NCI-H748 treated with DMSO at 0.1 percent for 48 hours (cell line): ENCODE results near the gene ZSCAN22.
A peak's percentile ranks its signal among the peaks of the same experiment; 100 is the strongest.
"Not testable (repeated sequence)": the region's sequence is repeated elsewhere in the genome, so short reads cannot be mapped to it uniquely, and the experiment has no call there.

Experiments
- DNase-seq: peaks from one replicate; lab custom pipeline; 2025; lab: John Stamatoyannopoulos, UW

Gene ZSCAN22

DNA sequence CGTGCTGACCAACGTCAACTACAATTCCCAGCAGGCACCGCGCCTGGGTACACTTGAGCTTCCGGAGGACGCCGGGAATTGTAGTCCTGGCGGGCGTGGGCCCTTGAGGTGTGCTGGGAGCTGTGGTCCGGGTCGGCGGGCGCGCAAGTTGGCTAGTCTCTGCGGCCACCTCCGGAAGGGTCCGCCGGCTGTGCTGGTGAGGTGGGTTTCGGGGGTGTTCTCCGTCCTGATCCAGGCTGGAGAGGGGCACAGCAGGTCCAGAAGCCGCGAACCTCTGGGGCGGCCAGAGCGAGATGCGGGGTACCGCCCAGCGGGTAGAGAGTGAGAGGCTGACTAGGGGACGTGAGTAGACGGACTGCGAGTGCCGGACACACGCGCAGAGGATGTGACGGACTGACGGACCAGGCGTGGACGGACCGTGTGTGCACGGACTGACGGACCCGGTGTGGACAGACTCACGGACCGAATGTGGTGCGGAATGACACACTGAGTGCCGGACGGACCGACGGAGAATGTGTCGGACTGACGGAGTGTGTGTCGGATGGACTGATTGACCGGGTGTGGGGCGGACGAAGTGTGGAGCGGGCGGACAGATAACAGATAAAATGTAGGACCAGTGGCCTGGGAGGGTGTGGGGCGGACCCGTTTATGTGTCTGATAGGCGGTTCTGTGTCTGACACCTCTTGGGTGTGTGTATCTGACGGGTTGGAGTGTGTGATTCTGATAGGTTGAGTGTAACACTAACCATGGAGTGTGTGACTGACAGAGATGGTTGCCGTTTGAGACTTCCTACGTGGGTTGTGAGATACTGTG is at the start of gene ZSCAN22:
Gene ZSCAN22, plus strand, starts transcription at position 81 of the 813 bp plus-strand sequence. CDS start 7,809 bp downstream, outside the sequence.
- peak; percentile 93 for DNase-seq

DNA sequence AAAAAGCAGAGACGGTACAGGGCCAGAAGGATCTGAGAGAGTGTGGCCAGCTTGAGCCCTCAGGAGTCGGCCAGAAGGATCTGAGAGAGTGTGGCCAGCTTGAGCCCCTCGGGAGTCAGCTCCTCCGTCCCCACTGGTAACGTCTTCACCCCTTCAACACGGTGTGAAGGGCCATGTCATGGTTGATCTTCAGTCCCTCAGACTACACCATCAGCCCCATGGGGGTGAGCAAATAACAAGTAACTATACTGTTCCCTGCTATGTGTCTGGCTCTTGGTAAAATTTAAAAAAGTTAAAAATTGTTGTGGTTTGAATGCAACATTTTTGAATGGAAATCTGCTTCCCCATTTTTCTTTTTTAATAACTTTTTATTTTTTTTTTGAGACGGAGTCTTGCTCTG is 49.6 kb upstream of the ZSCAN22 start:
- no peak for DNase-seq

DNA sequence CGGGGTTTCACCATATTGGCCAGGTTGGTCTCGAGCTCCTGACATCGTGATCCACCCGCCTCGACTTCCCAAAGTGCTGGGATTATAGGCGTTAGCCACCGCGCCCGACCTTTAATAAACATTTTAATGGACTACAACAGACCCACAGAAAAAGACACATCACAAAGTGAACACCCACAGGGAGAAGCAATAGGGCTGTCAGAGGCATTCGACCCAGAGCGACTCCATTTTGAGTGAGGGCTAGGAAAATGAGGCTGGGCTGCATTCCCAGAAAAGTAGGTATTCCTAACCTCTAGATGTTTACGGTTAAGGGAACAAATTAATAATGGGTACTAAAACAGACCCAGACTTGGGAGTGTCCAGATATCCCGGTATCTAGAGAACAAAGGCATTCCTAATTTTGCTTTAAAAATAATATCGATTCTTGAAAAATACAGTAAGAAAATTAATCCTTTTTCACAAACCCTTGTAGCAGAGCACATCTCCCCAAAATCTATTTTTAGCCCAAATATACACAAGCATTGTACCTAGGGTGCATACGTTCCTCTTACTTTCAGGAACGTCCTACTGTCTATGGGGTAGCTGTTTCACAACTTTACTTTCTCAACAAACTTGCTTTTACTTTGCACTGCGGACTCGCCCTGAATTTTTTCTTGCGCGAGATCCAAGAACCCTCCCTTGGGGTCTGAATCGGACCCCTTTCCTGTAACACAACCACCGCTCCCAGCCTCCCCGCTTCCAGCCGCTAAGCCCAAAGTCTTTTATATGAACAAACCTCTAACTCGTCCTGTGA is 48.9 kb upstream of the ZSCAN22 start:
- DNase-seq = peak; percentile 54

DNA sequence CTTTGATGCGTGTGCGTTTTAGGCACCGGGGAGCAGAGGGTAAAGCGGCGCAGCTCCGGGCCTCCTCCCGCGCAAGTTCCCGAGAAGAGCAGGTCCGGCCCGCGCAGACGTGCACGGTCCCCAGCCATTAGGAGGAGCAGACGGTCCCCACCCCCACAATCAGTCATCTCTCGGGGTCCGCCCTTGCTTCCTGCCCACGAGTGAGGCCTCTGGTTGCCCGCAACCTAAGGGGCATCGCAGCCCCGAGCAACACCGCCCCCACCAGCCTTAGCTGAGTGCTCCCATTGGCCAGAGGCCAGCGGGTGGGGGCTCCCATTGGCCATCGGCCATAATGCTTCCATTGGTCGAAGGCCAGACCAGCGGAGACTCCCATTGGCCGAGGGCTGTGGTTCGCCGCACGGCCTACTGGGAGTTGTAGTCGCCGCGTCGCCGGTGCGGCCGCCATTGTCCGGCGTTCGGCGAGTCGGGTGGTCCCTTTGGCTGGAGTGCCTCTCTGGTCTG is 48.2 kb upstream of the ZSCAN22 start, which contains the start of gene ZNF8:
Gene ZNF8, plus strand, starts transcription at position 415 of the 501 bp plus-strand sequence. CDS start 127 bp downstream, outside the sequence.
- peak; percentile 96 for DNase-seq

DNA sequence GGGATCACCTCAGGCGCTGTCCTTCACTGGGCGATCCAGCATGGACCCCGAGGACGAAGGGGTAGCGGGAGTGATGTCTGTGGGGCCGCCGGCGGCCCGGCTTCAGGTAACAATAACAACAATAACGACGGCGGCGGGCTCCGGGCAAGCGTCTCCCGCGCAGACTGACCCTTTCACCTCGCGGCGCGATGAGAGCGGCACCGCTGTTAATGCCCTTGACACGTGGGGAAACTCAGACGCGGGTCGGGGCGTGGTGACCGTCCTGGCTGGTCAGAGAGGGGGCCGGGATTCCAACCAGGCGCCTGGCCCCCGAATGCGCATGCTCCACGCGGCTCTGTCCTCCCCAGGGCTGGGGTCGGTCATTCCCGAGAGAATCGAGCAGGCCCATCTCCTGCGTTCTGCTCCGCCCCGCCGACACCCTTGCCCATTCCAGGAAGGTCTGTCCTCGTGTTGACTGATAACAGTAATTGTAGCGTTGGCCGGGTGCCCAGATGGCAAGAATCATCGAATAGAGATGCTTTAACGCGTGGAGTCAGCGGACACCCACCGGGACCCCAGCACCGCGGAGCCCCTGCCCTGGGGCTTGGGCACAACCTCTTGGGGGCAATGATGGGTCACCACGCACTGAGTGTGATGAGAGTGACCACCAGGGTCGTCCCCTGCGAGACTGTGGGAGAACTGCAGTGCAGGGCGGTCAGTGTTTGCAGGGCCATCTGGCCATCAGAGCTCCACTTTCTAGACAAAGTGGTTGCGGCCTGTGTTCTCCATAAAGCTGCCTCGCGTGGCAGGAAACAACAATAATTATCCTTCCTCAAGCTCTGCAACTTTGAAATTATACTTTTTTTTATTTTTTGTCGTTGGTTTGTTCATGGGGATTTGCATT is 47.5 kb upstream of the ZSCAN22 start:
- peak; percentile 57 for DNase-seq

DNA sequence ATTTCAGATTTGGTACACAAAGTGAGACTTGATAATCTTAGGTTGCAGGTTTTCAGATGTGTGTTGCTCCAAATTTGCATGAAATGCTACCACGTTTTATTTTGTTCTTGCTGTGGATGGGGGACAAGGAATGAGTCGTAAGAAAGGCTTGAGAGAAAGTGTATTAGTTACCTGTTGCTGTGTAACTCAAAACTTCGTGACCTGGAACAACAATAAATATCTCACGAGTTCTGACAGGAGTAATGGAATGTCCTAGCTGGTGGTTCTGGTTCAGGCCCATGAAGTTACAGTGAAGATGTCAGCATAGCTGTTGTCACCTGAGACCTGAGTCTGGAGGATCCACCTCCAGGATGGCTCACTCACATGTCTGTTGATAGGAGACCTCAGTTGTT is 46.9 kb upstream of the ZSCAN22 start:
- no peak for DNase-seq

DNA sequence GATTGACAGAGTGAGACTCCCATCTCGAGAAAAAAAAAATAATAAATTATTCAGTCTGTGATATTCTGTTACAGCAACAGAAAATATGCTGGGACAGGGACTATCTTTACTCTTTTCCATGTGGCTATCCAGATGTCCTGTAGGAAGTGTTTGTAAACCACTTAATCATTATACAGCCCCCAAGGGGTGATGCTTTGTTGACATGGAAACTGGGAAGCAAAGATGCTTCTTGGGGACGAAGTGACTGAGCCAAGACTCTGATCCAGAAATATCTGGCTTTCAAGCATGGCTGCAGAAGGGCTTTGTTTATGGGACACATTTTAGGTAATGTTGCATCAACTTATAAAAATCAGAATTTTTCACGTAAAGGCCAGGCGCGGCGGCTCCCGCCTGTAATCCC is 42.6 kb upstream of the ZSCAN22 start:
- DNase-seq = no peak

DNA sequence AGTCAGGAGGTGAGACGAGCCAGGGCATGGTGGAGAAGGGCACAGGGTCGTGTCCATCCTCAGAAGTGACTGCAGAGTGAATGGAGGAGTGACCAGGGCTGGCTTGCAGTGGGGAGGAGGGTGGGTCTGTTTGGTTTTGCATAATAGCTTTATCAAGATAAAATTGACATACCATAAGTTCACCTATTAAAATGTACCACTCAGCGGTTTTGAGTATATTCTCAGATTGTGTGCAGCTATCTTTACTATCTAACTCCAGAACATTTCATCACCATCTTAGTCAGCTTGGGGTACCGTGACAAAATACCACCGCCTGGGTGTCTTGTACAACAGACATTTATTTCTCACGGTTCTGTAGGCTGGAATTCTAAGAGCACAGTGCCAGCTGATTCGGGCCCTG is 34.9 kb upstream of the ZSCAN22 start:
- DNase-seq = no peak

DNA sequence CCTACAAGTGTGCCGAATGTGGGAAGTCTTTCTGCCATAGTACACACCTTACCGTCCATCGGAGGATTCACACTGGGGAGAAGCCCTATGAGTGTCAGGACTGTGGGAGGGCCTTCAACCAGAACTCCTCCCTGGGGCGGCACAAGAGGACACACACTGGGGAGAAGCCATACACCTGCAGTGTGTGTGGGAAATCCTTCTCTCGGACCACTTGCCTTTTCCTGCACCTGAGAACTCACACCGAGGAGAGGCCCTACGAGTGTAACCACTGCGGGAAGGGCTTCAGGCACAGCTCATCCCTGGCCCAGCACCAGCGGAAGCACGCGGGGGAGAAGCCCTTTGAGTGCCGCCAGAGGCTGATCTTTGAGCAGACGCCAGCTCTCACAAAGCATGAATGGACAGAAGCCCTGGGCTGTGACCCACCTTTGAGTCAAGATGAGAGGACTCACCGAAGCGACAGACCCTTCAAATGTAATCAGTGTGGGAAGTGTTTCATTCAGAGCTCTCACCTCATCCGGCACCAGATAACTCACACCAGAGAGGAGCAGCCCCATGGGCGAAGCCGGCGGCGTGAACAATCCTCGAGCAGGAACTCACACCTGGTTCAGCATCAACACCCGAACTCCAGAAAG is 31.9 kb upstream of the ZSCAN22 start:
- DNase-seq = no peak

DNA sequence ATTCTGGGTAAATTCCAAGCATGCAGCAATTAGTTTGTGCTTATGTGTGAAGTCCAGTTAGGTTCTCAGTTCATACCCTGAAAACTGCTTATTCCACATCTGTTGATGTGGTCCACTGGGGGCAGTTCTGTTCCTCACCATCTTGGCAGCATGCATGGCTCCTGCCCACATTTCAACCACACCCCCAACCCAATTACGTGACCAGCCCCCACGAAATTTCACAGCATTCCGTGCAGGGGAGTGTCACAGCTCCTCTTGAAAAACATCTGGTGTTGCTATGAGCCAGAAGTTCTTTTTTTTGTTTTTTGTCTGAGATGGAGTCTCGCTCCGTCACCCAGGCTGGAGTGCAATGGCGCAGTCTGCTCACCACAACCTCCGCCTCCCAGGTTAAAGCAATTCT is 30.7 kb upstream of the ZSCAN22 start:
- no peak for DNase-seq

DNA sequence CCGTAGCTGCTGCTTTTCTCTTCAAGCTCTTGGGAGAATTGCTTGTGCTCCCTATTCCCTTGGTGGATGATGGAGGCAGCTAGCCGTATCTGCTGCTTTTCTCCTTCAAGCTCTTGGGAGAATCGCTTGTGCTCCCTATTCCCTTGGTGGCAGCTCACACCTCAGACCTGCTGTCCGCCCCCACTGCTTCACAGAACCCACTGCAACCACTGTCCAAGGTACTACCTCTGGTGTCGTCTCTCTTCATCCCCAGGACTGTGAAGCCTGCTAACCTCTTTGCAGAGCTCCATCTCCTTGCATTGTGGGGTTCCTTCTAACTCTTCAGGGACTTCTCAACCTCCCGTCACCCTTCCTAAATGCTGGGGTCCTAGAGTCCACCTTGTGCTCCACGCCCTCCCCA is 26.2 kb upstream of the ZSCAN22 start:
- DNase-seq = no peak

DNA sequence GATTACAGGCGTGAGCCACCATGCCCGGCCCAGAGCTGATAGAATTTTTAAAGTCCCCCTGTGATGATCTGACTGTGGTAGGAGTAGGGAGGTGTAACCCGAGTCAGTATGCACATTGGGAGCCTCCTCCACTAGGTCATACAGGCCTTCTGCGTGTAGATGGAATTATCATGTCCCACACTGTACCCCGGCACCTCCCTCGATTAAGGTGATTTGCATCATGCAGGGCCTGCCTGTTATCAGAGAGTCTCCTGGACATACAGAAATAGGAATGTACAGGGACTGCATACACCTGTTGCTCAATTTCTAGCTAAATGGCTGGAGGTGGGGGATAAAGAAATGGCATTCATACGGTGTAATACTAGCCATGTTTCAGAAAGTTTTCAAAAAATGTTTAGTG is 22.5 kb upstream of the ZSCAN22 start:
- DNase-seq = no peak

DNA sequence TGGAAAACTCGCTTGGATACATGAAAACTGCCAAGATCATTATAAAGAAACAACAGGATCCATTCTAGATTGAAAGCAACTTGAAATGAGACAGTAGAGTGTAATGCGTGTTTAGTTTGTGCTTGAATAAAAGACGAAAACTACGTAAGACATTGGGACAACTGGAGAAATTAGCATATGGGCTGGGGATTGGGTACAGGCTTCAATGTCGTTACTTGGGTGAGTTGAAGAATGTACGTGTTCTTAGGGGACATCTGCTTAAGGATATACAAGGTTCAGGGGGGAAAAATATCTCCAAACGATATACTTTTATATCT is 22.1 kb upstream of the ZSCAN22 start:
- DNase-seq = no peak

DNA sequence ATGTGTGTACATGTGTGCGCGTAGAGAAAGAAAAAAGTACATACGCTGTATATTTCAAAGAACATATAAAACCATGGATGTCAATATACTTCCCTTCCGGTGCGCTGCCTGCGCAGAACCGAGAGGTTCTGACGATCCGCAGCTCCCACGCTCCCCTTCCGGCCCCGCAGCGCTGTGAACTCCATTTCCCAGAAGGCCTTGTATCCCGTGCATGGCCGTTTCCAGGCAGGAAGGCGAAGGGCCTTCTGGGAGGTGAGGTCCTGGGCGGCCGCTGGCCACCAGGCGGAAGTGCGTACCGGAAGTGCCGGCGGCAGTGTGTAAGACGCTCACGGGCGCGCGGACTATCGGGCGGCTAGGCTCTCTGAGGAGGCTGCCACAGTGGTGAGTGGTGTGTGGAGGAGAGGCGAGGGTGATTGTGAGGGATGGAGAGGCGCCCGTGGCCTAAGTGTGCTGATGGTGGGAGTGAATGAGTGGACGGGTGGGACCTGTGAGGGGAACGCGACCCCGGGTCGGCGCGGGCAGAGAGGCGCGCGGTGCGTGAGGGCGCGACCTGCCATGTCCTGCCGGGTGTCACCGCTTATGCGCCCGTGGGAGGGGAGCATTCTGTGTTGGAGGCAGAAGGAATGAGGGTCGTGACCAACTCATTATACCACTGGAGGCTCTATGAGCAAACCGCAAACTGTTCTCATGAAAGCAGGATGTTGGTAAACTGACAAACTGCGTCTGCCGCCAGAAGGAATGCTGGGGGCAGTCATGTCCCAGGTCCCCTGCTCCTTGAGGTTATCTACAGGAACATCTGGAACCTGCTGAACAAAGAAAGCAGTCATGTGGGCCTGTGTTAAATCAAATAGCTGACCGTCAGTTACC is 21.5 kb upstream of the ZSCAN22 start, which contains the start of gene ERVK3-1:
Gene ERVK3-1, plus strand, starts transcription at position 313 of the 867 bp plus-strand sequence. CDS start 6,792 bp downstream, outside the sequence.
- peak; percentile 96 for DNase-seq

DNA sequence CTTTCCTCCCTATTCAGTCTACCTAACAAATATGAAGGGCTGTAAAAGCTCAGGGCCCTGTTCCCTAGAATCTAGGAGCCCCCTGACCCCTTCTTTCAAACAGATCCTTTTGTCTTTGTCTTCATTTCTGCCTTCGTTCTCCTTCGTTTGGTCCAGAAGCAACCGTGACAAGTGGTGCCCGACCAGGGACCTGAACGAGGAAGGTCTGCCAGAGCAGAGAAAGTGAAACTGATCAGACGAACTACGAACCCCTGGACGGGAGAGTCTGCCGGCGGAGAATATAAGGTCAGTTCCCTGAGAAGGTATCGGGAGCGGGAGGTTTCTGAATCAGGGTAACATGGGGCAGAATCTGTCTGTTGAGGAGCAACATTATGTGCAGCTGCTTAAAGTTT is 20.9 kb upstream of the ZSCAN22 start:
- no peak for DNase-seq

DNA sequence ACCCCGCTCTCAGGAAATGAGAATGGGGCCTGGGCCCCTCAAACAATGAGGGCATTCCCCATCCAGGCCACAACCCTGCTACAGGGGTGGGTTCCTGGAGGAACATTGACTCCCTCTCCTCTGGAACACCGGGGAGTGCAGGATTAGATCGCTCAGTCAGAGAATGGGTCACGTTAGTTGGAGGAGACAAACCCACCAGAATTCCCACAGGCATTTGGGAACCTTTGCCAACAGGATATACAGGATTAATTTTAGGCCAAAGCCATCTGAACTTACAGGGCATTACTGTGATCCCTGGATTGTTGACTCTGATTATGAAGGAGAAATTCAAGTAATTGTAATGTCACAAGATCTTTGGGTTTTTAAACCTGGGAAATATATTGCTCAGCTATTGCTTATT is 19.1 kb upstream of the ZSCAN22 start:
- no peak for DNase-seq

DNA sequence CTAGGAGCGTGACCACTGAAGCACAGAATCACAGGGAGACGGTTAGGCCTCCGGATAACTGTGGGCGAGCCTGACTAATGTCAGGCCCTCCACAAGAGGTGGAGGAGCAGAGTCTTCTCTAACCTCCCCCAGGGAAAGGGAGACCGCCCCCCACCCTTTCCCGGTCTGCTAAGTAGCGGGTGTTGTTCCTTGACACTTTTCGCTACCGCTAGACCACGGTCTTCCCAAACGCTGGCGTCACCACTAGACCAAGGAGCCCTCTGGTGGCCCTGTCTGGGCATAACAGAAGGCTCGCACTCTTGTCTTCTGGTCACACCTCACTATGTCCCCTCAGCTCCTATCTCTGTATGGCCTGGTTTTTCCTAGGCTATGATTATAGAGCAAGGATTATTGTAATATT is 16.1 kb upstream of the ZSCAN22 start:
- DNase-seq = not testable (repeated sequence)

DNA sequence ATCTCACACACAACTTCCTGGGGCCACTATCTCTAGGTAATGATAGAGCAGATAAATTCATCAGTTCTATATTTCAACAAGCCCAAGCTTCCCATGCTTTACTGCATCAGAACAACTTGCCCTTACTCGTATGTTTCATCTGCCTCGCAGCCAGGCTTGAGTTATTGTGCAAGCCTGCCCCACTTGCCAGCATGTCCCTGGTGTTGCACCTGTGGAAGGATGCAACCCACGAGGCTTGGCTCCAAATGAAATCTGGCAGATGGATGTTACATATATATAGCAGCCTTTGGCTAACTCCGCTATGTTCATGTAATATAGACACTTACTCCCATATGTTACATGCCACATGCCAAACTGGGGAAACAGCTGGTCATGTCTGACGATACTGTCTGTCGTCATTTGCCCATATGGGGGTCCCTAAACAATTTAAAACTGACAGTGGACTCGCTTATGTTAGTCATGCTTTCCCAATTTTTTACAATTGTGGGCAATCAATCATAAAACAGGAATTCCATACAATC is 15.4 kb upstream of the ZSCAN22 start:
- DNase-seq = no peak

DNA sequence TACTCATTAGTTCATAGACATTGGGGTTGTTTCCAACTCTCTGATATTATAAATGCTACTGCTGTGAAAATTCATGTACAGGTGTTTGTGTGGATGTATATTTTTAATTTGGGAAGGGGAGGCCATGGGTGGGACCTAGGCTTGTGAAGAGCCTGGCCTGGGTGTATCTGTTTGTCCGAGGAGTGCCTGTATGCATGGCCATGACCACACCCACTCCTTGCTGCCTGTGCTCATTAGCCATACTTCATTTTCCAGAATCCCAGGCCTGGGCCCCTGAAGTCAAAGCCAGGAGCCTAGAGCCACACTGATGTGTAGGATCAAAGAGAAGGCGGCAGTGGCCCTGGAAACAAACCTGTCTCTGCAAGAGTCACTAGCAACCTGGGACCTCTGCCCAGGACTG is 11.2 kb upstream of the ZSCAN22 start:
- no peak for DNase-seq

DNA sequence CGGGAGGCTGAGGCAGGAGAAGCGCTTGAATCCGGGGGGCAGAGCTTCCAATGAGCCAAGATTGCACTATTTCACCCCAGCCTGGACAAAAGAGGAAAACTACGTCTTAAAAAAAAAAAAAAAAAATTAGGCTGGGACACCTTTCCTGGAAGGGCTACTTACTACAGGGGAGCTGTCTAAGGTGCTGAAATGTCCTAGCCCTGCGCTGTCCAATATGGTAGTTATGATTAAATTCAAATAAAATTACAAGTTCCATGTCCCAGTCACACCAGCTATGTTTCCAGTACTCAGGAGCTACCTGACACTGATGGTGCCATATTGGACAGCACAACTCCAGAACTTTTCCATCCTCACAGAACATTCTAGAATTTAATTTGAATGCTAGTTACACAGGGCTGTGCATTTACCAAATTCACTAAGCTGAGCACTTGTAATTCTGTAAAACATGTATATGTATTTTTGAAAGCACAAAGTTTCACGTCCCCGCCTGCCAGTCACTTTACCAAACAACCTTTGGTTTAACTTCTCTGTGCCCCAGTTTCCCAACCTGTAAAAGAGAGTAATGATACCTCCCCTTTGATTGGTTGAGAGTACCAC is 9.2 kb upstream of the ZSCAN22 start:
- DNase-seq = no peak
